HEK293 (cell line): ENCODE measurements around the gene RHD.

Source experiments
- GLI2 ChIP-seq: fragments of 450-650 bp; formaldehyde crosslinking; IDR thresholded peaks from 2 replicates; pipeline ENCODE4; 2017; ENCODE audit warnings: missing biosample characterization, missing genetic modification characterization, low read depth, borderline replicate concordance
- HOXC10 ChIP-seq: sonication (generic); formaldehyde crosslinking; IDR thresholded peaks from 2 replicates; pipeline ENCODE4 v1.8.1; 2023; ENCODE audit warnings: mild to moderate bottlenecking, missing genetic modification reagents
- KLF1 ChIP-seq: fragments of 450-650 bp; formaldehyde crosslinking; IDR thresholded peaks from 2 replicates; pipeline ENCODE4 v1.5.1; 2016; ENCODE audit warnings: missing biosample characterization, missing genetic modification characterization
- KLF8 ChIP-seq: fragments of 450-650 bp; formaldehyde crosslinking; IDR thresholded peaks from 2 replicates; pipeline ENCODE4 v1.5.1; 2016; ENCODE audit warnings: missing biosample characterization, missing genetic modification characterization
- PRDM1 ChIP-seq: fragments of 450-650 bp; formaldehyde crosslinking; IDR thresholded peaks from 2 replicates; pipeline ENCODE4; 2016; ENCODE audit warnings: missing biosample characterization, missing genetic modification characterization
- SALL2 ChIP-seq: fragments of 450-650 bp; formaldehyde crosslinking; IDR thresholded peaks from 2 replicates; pipeline ENCODE4 v1.5.0; 2017; ENCODE audit warnings: missing biosample characterization, mild to moderate bottlenecking, missing genetic modification characterization, borderline replicate concordance
- ZBTB11 ChIP-seq: fragments of 450-650 bp; formaldehyde crosslinking; conservative IDR thresholded peaks from 2 replicates; pipeline ENCODE4 v1.5.1; 2016; ENCODE audit warnings: low read depth, missing biosample characterization, missing genetic modification characterization
- ZNF10 ChIP-seq: fragments of 450-650 bp; formaldehyde crosslinking; IDR thresholded peaks from 2 replicates; pipeline ENCODE4 v1.5.1; 2017; ENCODE audit warnings: missing biosample characterization, missing genetic modification characterization
- ZNF138 ChIP-seq: fragments of 450-650 bp; formaldehyde crosslinking; IDR thresholded peaks from 2 replicates; pipeline ENCODE4 v1.5.1; 2016; ENCODE audit warnings: missing biosample characterization, missing genetic modification characterization, borderline replicate concordance
- ZNF169 ChIP-seq: fragments of 450-650 bp; formaldehyde crosslinking; IDR thresholded peaks from 2 replicates; pipeline ENCODE4 v1.5.1; 2016; ENCODE audit warnings: missing biosample characterization, missing genetic modification characterization
- ZNF266 ChIP-seq: fragments of 450-650 bp; formaldehyde crosslinking; IDR thresholded peaks from 2 replicates; pipeline ENCODE4 v1.5.1; 2016; ENCODE audit warnings: missing biosample characterization, missing genetic modification characterization, low read depth
- ZNF274 ChIP-seq, 2 experiments: fragments of 200-500 bp in 1 of 2; fragments of 450-650 bp in 1 of 2; sonication (Bioruptor generic) in 1 of 2; formaldehyde crosslinking in 1 of 2; IDR thresholded peaks; 2 replicates each; pipeline versions ENCODE4 v1.5.1 to v1.6.1; 2014 to 2016; ENCODE audit warnings: borderline replicate concordance in 1 of 2, inconsistent platforms in 1 of 2, low read length in 1 of 2, missing biosample characterization in 1 of 2, missing genetic modification characterization in 1 of 2
- ZNF394 ChIP-seq: fragments of 450-650 bp; formaldehyde crosslinking; IDR thresholded peaks from 2 replicates; pipeline ENCODE4 v1.5.1; 2016; ENCODE audit warnings: missing biosample characterization, missing genetic modification characterization, mild to moderate bottlenecking, moderate library complexity, borderline replicate concordance
- ZNF404 ChIP-seq: fragments of 450-650 bp; formaldehyde crosslinking; IDR thresholded peaks from 2 replicates; pipeline ENCODE4 v1.5.1; 2017; ENCODE audit warnings: missing biosample characterization, missing genetic modification characterization
- ZNF548 ChIP-seq: fragments of 450-650 bp; formaldehyde crosslinking; IDR thresholded peaks from 2 replicates; pipeline ENCODE4 v1.5.1; 2016; ENCODE audit warnings: missing biosample characterization, missing genetic modification characterization
- ZNF549 ChIP-seq: fragments of 450-650 bp; IDR thresholded peaks from 2 replicates; pipeline ENCODE4 v1.5.1; 2018; ENCODE audit warnings: missing biosample characterization, missing genetic modification characterization, mild to moderate bottlenecking, inconsistent platforms, moderate library complexity
- ZNF585B ChIP-seq: fragments of 450-650 bp; formaldehyde crosslinking; IDR thresholded peaks from 2 replicates; pipeline ENCODE4 v1.5.1; 2016; ENCODE audit warnings: missing biosample characterization, missing genetic modification characterization
- ZNF623 ChIP-seq: fragments of 450-650 bp; formaldehyde crosslinking; IDR thresholded peaks from 2 replicates; pipeline ENCODE4 v1.5.1; 2016; ENCODE audit warnings: missing biosample characterization, missing genetic modification characterization
- ZNF645 ChIP-seq: fragments of 450-650 bp; formaldehyde crosslinking; IDR thresholded peaks from 2 replicates; pipeline ENCODE4; 2016; ENCODE audit warnings: missing biosample characterization, missing genetic modification characterization
- ZNF707 ChIP-seq: fragments of 450-650 bp; formaldehyde crosslinking; IDR thresholded peaks from 2 replicates; pipeline ENCODE4 v1.5.1; 2016; ENCODE audit warnings: missing biosample characterization, missing genetic modification characterization
- ZNF768 ChIP-seq: fragments of 450-650 bp; formaldehyde crosslinking; IDR thresholded peaks from 2 replicates; pipeline ENCODE4 v1.5.1; 2018; ENCODE audit warnings: missing biosample characterization, mild to moderate bottlenecking, missing genetic modification characterization
- ZNF777 ChIP-seq: fragments of 450-650 bp; formaldehyde crosslinking; IDR thresholded peaks from 2 replicates; pipeline ENCODE4 v1.5.1; 2017; ENCODE audit warnings: missing biosample characterization, missing genetic modification characterization, borderline replicate concordance
- ZNF792 ChIP-seq: fragments of 450-650 bp; formaldehyde crosslinking; IDR thresholded peaks from 2 replicates; pipeline ENCODE4 v1.5.1; 2016; ENCODE audit warnings: missing biosample characterization, missing genetic modification characterization
- ZNF843 ChIP-seq: fragments of 450-650 bp; formaldehyde crosslinking; IDR thresholded peaks from 2 replicates; pipeline ENCODE4 v1.5.1; 2016; ENCODE audit warnings: missing biosample characterization, missing genetic modification characterization
- TF ChIP-seq, protein P1 (sequence below): fragments of 450-650 bp; formaldehyde crosslinking; IDR thresholded peaks from 2 replicates; pipeline ENCODE4 v1.5.1; 2016; ENCODE audit warnings: missing biosample characterization, missing genetic modification characterization
- TF ChIP-seq, protein P2 (sequence below): fragments of 450-650 bp; formaldehyde crosslinking; conservative IDR thresholded peaks from 2 replicates; pipeline ENCODE4 v1.5.1; 2016; ENCODE audit warnings: low read depth, missing biosample characterization, missing genetic modification characterization

Gene RHD

GRCh38 chr1:25239681-25240541 is 32.4 kb upstream of the RHD start (continued):
- TF ChIP-seq KLF8 (peak; percentile 96), ZNF843 (tag by site-specific recombination) (peak; percentile 80), ZNF404 (tag by site-specific recombination) (no peak), HOXC10 (CRISPR knock-in tag) (no peak), ZNF768 (tag by site-specific recombination) (no peak), ZNF548 (no peak), KLF1 (tag by site-specific recombination) (peak; percentile 89), ZNF585B (tag by site-specific recombination) (no peak), ZNF645 (tag by site-specific recombination) (no peak), SALL2 (tag by site-specific recombination) (no peak), ZNF394 (tag by site-specific recombination) (peak; percentile 89), ZNF792 (tag by site-specific recombination) (no peak), ZNF777 (tag by site-specific recombination) (no peak), ZNF169 (tag by site-specific recombination) (no peak), ZNF274 (IDR thresholded peaks at IDR 0.05; ENCODE audit: low read length) (no peak), ZNF274 (tag by site-specific recombination; IDR thresholded peaks at IDR 0.05; ENCODE audit: borderline replicate concordance) (no peak), ZNF707 (tag by site-specific recombination) (no peak), PRDM1 (peak; percentile 82), ZBTB11 (tag by site-specific recombination) (peak; percentile 97), ZNF623 (no peak), ZNF138 (no peak), ZNF10 (no peak), ZNF266 (no peak), ZNF549 (tag by site-specific recombination) (no peak), GLI2 (tag by site-specific recombination) (no peak)
- TF ChIP-seq, protein P1, sequence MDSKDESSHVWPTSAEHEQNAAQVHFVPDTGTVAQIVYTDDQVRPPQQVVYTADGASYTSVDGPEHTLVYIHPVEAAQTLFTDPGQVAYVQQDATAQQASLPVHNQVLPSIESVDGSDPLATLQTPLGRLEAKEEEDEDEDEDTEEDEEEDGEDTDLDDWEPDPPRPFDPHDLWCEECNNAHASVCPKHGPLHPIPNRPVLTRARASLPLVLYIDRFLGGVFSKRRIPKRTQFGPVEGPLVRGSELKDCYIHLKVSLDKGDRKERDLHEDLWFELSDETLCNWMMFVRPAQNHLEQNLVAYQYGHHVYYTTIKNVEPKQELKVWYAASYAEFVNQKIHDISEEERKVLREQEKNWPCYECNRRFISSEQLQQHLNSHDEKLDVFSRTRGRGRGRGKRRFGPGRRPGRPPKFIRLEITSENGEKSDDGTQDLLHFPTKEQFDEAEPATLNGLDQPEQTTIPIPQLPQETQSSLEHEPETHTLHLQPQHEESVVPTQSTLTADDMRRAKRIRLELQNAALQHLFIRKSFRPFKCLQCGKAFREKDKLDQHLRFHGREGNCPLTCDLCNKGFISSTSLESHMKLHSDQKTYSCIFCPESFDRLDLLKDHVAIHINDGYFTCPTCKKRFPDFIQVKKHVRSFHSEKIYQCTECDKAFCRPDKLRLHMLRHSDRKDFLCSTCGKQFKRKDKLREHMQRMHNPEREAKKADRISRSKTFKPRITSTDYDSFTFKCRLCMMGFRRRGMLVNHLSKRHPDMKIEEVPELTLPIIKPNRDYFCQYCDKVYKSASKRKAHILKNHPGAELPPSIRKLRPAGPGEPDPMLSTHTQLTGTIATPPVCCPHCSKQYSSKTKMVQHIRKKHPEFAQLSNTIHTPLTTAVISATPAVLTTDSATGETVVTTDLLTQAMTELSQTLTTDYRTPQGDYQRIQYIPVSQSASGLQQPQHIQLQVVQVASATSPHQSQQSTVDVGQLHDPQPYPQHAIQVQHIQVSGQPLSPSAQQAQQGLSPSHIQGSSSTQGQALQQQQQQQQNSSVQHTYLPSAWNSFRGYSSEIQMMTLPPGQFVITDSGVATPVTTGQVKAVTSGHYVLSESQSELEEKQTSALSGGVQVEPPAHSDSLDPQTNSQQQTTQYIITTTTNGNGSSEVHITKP (tag by site-specific recombination): peak; percentile 92
- TF ChIP-seq, protein P2, sequence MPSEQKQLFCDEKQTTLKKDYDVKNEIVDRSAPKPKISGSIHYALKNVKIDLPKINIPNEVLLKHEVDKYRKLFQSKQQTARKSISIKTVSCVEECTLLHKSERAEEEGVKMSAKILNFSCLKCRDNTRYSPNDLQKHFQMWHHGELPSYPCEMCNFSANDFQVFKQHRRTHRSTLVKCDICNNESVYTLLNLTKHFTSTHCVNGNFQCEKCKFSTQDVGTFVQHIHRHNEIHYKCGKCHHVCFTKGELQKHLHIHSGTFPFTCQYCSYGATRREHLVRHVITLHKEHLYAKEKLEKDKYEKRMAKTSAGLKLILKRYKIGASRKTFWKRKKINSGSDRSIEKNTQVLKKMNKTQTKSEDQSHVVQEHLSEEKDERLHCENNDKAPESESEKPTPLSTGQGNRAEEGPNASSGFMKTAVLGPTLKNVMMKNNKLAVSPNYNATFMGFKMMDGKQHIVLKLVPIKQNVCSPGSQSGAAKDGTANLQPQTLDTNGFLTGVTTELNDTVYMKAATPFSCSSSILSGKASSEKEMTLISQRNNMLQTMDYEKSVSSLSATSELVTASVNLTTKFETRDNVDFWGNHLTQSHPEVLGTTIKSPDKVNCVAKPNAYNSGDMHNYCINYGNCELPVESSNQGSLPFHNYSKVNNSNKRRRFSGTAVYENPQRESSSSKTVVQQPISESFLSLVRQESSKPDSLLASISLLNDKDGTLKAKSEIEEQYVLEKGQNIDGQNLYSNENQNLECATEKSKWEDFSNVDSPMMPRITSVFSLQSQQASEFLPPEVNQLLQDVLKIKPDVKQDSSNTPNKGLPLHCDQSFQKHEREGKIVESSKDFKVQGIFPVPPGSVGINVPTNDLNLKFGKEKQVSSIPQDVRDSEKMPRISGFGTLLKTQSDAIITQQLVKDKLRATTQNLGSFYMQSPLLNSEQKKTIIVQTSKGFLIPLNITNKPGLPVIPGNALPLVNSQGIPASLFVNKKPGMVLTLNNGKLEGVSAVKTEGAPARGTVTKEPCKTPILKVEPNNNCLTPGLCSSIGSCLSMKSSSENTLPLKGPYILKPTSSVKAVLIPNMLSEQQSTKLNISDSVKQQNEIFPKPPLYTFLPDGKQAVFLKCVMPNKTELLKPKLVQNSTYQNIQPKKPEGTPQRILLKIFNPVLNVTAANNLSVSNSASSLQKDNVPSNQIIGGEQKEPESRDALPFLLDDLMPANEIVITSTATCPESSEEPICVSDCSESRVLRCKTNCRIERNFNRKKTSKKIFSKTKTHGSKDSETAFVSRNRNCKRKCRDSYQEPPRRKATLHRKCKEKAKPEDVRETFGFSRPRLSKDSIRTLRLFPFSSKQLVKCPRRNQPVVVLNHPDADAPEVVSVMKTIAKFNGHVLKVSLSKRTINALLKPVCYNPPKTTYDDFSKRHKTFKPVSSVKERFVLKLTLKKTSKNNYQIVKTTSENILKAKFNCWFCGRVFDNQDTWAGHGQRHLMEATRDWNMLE (tag by site-specific recombination): peak; percentile 41
